SK-N-SH treated with all-trans-retinoic acid at 6 μM for 48 hours (cell line): Measurements from ENCODE around the gene IGFL4.

Experiments used
- ARNTL ChIP-seq: fragments of 450-650 bp; formaldehyde crosslinking; IDR thresholded peaks from 2 replicates; pipeline ENCODE4 v1.5.0; 2020; ENCODE audit warnings: low read depth, mild to moderate bottlenecking, moderate library complexity, borderline replicate concordance
- PATZ1 ChIP-seq: fragments of 250-450 bp; sonication (Bioruptor Pico); IDR thresholded peaks from 2 replicates; pipeline ENCODE4 v1.8.0; 2020; ENCODE audit warnings: mild to moderate bottlenecking, moderate library complexity, borderline replicate concordance
- ZFP3 ChIP-seq: fragments of 250-450 bp; sonication (Bioruptor Pico); IDR thresholded peaks from 2 replicates; pipeline ENCODE4 v1.5.0; 2020; ENCODE audit warnings: mild to moderate bottlenecking, moderate library complexity
- ZFP30 ChIP-seq: fragments of 450-650 bp; formaldehyde crosslinking; IDR thresholded peaks from 2 replicates; pipeline ENCODE4 v1.5.0; 2022; ENCODE audit warnings: mild to moderate bottlenecking, moderate library complexity
- ZNF565 ChIP-seq: fragments of 450-650 bp; formaldehyde crosslinking; conservative IDR thresholded peaks from 2 replicates; pipeline ENCODE4 v1.5.0; 2020; ENCODE audit warnings: low read depth, mild to moderate bottlenecking, moderate library complexity
- TF ChIP-seq, protein P1 (sequence below): fragments of 250-450 bp; sonication (Bioruptor Pico); IDR thresholded peaks from 2 replicates; pipeline ENCODE4 v1.8.0; 2021; ENCODE audit warnings: low read depth, mild to moderate bottlenecking, moderate library complexity, borderline replicate concordance

GRCh38 chr19:46056536-46056935, 15.7 kb upstream of the IGFL4 start:
- TF ChIP-seq ZFP3 (no peak), ZFP30 (CRISPR knock-in tag) (no peak), ZNF565 (no peak), ARNTL (no peak), PATZ1 (no peak)
- TF ChIP-seq, protein P1, sequence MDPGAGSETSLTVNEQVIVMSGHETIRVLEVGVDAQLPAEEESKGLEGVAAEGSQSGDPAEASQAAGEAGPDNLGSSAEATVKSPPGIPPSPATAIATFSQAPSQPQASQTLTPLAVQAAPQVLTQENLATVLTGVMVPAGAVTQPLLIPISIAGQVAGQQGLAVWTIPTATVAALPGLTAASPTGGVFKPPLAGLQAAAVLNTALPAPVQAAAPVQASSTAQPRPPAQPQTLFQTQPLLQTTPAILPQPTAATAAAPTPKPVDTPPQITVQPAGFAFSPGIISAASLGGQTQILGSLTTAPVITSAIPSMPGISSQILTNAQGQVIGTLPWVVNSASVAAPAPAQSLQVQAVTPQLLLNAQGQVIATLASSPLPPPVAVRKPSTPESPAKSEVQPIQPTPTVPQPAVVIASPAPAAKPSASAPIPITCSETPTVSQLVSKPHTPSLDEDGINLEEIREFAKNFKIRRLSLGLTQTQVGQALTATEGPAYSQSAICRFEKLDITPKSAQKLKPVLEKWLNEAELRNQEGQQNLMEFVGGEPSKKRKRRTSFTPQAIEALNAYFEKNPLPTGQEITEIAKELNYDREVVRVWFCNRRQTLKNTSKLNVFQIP (CRISPR knock-in tag), result no peak
